Limb (tissue), 2 donors: ENCODE measurements around the gene NEUROG2.
"Not testable (repeated sequence)": the region's sequence is repeated elsewhere in the genome, so short reads cannot be mapped to it uniquely, and the experiment has no call there.

Experiments used
- DNase-seq, 2 donors: peaks; one replicate each; pipeline ENCODE4 v3.0.0-alpha.2; 2016; ENCODE audit errors: extremely low spot score in 2 of 2

NEUROG2 gene

DNA sequence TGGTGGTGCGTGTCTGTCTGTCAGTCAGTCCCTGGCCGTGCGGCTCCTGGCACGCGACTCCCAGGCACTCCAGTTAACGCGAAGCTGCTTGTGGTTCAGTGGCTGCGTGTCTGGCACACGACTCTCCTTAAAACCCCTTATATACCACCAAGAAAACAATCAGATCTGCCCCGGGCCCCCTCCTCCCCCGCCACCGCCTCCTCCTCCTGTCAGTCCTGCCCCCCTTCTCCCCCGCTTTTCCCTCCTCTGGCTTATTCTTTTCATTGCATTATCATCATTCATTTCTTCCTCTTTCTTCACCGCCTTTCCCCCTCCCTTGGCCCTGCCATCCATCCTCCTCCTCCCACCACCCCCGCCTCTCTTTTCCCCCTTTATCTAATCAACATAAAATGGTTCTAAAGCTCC lies at the start of gene NEUROG2:
TSS of gene NEUROG2 (minus strand) at position 115 of the 405 bp plus-strand sequence. CDS start 705 bp downstream, outside the sequence.
- DNase-seq = no peak

DNA sequence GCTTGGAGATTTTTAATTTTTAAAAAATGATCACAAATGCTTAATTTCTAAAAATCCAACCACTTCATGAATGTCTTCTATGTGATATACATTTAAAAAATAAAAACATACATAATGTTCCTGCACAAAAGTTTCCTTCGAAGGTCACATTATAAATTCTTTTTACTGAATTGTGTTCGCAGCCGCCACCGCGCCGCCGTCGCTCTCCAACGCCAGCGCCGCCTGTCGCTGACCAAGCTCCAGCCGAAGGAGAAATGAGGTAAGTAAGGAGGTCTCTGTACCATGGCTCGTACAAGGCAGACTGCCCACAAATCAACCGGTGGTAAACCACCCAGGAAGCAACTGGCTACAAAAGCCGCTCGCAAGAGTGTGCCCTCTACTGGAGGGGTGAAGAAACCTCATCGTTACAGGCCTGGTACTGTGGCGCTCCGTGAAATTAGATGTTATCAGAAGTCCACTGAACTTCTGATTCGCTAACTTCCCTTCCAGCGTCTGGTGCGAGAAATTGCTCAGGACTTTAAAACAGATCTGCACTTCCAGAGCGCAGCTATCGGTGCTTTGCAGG lies 48.8 kb upstream of the NEUROG2 start:
- no peak for DNase-seq

DNA sequence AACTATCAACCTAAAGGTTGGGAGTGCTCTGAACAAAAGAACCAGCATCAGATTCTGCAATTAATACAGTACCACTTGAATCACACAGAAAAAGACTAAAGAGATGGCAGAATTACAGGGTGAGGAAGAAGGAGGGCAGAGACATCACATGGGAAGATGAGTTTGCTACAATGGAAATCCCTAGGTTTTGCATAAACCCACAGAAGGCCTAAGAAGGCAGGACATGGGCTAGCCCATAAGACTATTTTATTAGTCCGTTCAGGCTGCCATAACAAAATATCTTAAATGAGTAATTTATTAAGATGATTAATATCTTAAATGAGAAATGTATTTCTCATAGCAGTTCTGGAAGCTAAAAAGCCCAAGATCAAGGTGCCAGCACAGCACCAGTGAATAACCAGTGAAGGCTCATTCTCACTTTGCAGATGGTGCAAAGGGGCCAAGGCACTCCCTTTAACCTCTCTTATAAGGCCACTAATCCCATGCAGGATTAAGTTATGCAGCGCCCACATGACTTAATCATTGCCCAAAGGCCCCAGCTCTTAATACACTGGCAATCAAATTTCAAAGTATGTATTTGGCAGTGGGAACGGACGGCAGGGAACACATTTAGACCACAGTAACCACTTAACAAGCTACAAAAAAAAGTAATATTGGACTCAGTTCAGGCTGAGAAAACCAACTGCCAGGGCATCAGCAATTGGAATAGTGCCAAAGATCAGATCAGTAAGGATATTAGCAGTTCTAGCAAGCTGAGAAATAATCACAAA lies 47.6 kb upstream of the NEUROG2 start:
- DNase-seq = no peak

DNA sequence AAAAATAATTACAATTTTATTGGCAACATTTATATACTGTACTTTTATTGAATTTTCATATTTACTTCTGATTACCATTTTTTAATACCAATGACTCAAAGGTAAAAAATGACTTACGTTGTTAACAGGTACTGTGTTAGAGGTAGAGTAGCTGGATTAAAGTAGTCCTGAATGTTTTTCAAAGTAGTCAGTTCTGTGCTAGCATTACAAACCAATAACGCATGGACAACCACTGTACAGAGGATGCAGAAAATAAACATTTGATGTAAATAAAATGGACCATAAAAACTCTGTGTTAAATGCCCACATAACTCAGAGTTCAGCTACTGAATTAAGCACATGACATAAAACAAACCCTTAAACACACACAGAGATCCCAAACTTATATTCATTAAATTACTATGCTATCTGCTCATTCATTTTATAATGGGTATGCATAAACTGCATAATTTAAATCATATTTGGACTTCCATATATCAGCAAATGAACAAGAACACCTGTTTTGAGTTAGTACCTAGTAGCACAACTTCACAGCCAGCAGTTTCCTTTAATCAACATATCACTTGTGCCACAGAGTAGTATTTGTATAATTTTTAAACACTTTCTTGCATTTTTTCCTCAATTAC lies 46.4 kb upstream of the NEUROG2 start:
- DNase-seq = no peak

DNA sequence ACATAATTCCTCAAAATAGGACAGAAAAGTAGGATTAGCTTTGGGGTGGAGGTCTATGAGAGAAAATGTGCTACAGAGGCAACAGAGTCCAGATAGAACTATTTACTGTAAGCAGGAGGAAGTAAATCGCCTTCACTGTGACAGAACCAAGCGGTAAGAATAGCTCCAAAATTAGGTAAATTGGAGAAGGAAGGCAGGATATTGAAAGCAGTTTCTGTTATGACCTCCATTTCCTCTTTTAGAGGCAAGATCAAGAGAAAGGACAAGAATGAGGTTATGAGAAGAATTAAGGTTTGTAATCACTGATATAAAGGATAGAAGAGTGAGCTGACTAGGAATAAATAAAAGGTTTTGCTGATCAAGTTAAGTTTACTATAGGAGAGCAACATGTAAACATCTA lies 44.1 kb upstream of the NEUROG2 start:
- no peak for DNase-seq

DNA sequence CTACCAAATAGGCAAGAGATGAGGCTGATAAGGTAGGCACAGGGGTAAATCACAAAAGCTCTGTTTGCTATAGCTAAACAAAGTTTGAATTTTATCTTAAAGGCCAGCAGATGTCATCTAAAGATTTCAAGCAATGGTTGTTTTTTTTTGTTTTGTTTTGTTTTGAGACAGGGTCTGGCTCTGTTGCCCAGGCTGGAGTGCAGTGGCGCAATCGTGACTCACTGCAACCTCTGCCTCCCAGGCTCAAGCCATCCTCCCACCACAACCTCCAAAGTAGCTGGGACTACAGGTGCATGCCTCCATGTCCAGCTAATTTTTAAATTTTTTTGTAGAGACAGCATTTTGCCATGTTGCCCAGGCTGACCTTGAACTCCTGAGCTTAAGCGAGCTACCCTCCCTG lies 43.1 kb upstream of the NEUROG2 start:
- DNase-seq = no peak

DNA sequence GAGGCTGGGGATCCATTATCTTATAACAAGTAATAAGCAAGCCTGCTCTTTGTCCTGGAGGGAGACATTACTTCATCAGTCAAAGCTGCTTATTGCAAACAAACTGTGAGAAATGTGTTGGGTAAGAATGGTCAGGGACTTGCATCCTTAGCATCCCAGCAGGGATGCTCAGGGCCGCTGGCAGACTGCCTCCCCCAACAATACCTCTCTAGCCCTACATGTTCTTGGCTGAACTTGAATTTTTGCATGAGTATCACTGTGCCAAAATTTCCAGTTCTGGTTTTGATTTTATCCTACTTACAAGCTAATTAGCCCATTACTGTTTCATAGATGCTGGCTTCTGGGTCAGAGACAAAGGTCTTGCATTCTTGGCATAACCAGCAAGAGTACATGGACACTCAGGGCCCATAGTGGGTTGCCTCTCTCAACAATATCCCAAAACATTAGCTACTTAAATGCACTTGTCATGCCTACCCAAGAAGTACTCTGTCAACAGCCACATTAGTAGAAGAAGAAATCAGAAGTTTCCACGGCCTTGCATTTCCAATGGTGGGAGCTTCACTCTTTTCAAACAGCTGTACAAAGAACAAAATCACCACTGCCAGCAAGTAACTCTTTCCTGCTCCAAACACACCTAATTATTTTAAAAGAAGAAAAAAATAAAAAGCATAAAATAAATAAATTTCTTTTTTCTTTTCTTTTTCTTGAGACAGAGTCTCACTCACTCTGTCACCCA lies 41.9 kb upstream of the NEUROG2 start:
- DNase-seq = no peak

DNA sequence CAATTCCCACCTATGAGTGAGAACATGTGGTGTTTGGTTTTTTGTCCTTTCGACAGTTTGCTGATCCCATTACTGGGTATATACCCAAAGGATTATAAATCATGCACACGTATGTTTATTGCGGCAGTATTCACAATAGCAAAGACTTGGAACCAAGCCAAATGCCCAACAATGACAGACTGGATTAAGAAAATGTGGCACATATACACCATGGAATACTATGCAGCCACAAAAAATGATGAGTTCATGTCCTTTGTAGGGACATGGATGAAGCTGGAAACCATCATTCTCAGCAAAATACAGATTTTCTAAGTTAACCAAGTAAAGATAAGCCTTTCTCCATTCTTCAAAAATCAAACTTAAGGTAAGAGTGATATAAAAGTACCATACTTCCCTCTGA lies 38.3 kb upstream of the NEUROG2 start:
- DNase-seq = not testable (repeated sequence)

DNA sequence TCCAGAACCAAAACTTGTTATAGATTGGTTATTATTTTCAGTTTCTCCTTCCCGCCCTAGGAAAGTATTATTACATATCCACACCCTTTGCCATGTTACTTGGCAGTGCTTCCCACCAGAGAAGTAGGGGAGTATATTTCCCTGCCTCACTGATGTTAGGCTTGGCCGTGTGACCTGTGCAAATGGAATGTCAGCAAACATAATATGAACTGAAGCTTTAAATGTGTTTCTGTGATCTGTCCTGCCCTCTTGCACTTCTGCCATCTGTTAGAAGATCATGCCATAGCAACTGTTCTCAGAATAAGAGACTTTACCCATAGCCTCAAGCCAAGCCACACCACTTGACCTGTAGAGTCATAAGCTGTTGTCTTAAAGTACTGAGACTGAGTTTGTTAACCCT lies 36.7 kb upstream of the NEUROG2 start:
- no peak for DNase-seq

DNA sequence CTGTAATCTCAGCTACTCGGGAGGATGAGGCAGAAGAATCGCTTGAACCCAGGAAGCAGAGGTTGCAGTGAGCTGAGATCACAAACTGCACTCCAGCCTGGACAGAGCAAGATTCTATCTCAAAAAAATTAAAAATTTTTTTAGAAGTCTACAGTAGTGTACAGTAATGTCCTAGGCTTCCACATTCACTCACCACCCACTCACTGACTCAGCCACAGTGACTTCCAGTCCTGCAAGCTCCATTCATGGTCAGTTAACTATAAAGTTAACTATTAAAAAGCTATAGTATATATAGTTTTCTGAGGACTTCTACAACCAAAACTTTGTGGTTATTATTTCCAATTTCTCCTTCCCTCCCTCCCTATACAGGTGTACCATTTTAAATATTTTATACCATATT lies 34.7 kb upstream of the NEUROG2 start:
- DNase-seq = no peak

DNA sequence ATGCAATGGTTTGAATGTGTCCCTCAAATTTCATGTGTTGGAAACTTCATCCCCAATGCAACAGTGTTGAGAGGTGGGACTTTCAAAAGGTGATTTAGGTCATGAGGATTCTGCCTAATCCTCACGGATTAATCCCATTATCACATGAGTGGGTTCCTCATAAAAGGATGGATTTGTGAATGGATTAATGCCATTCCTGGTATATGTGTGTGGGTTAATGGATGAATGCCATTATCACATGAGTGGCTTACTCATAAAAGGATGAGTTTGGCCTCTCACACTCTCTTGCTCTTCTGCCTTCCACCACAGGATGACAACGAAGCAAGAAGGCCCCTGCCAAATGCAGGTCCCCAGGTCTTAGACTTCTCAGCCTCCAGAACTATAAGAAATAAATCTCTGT lies 30.5 kb upstream of the NEUROG2 start:
- no peak for DNase-seq

DNA sequence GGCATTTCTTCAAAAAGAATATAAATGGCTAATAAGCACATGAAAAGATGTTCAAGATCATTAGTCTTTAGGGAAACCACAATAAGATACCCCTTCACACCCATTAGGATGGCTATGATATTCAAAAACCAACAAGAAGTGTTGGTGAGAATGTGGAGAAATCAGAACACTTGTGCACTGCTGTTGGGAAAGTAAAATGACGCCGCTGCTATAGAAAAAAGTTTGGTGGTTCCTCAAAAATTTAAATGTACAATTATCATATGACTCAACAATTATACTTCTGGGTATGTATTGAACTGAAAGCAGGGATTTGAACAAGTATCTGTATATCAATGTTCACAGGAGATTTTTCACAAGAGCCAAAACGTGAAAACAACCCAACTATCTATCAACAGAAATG lies 29.4 kb upstream of the NEUROG2 start:
- DNase-seq = no peak

DNA sequence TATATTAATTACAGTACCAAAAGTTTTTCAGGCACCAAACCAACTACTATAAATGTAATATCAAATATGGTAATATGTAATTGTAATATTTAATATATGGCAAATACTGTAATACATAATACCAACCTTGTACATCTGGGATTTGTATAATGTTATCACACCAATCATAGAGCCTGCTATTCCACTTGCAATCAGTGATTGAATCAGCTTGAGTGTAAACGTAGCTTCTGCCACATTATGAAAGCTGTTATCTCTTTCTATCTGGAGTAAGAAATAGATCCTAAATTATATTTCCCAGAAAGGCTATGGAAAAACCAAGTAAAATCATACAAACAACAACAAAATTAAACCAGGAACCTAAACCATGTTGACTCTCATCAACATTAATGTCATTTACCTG lies 24.7 kb upstream of the NEUROG2 start:
- no peak for DNase-seq

DNA sequence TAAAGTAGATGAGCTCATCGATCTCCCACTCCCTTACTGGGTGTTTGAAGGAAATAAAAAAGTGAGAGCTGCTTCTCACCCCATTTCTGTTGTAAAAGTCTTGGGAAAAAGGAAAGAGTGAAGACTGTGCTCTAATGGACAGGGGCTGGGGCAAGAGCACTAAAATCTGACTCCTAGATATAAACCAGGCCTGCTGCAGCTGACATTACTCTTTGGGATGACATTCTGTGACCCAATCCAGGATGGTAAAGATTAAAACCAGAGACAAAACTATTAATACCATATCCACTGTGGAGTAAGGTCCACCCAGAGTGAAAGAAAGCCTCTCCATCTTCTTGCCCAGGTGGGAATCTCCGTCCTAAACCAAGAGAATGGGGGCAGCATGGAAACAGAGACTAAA lies 20.1 kb upstream of the NEUROG2 start:
- DNase-seq = no peak

DNA sequence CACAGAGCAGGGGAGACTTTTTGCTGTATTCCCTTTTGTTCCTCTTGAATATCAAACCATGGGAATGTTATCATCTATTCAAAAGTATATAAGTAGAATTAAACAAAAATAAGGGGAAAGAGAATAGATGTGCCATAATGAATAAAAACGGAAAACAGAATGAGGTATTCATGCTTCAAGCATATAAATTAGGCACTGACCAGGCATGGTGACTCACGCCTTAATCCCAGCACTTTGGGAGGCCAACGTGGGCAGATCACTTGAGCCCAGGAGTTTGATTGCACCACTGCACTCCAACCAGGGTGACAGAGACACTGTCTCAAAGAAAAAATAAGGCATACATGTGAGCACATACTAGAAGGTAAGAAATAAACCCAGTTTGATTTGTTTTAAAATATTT lies 16.3 kb upstream of the NEUROG2 start:
- DNase-seq = no peak

DNA sequence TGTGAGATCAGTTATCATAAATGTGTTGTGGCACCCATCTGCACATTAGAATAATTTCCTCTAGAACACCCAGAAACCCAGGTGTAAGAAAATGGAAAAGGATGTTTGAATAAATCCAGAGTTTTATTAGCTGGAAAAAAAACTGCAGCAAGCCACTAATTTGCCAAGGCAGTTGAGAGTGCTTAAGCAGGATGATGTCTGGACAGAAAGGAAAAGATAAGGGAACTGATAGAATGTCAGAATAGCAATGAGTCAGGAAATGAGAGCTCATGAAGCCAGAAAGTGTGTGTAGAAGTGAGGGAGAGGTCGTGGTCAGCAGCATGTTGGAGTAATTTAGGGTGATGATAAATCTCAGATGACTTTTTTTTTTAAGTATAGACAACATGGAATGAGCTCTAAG lies 15.2 kb upstream of the NEUROG2 start:
- no peak for DNase-seq

DNA sequence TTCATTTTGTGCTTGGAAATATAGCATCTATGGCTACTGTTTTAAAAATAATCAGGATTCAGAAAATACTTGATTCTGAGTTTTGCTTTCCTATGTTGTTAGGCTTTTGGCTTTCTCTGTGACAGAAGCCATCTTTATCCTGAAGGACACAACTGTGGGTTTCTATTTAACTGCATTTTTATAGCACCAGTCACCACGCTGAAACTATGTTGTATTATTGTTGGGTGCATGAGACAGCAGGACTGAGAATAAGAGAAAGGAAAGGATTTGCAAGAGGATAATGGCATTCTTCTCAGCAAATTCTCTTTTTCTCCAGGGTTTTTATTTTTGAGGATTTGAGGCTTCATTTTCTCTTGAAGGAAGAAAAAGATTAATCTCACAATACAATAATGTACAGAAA lies 10.1 kb upstream of the NEUROG2 start:
- DNase-seq = no peak

DNA sequence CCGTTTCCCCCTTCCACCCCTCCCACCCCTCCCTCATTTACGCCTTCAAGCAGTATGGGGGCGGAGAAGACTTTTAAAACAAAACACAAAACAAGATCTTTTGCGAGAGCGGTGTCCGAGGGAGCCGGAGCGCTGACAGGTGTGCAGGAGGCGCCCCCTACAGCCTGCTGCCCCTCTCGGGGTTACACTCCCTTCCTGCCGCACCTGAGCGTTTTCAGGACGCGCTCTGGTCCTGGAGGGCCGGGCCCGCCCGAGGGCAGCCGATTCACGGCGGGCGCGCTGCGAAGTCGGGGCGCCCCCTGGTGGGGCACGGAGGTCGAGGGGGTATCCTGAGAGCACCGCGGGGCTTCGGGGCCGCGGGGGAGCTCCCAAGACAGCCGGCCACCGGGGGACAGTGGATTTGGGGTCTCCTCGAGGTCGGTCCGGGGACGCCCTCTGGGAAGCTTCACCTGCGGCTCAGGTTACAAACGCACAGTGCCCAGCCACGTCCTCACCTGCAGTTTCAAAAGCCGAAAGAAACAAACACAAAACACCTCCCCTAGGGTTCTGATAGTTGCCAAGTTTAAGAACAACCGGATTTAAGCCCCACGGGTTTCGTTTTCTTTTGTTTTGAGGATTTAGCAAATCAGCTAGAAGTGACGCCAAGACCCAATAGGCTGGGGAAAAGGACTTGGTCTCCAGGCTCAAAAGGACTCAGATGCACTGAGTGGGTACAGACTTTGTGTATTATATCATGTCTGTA lies 8.0 kb upstream of the NEUROG2 start:
- DNase-seq = peak in 1 of 2 donors; percentile 79

DNA sequence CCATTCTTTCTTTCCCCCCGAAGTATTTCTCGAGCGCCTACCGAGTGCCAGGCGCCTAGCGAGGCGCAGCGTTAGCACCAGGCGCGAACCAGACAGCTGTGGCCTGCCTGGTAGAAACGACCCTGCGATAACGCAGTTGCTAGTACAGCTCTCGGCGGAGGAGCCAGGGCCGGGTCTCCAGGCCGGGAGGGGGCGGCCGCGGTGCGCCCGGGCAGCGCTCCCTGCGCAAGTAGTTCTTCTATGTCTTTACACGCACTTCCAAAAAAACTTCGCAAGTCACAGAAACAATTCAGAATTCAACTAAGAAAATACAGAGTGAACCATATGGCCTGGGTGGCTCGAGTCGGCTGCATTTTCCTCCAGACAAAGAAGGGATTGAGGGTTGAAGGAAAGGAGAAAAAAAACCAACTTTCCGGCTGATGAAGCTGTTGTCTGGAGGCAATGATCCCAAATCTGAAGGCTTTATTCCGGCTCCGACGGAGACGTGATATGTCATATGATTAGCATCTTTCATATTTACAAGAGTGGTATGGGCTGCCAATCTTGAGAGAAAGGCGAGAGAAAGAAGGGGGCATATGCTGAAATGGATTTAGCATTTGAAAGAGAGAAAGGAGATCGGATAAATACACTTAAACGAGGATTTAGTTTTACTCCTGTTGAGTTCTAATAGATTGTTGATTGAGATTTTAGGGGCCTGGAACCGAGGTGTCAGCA lies 7.2 kb upstream of the NEUROG2 start:
- DNase-seq = peak; percentile 55 to 70

DNA sequence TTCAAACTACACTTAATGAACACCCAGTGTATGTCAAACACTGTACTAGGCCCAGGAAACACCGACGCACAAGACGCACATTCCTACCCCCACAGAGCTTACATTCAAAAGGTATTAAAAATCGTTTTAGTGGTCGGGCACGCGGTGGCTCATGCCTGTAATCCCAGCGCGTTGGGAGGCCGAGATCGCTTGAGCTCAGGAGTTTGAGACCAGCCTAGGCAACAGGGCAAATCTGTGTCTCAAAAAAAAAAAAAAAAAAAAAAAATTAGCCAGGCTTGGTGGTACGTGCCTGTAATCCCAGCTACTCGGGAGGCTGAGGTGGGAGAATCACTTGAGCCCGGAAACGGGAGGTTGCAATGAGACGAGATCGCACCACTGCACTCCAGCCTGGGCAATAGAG lies 6.5 kb upstream of the NEUROG2 start:
- not testable (repeated sequence) for DNase-seq
